Measurements from ENCODE around the gene CAVIN2.

The CAVIN2 gene

DNA sequence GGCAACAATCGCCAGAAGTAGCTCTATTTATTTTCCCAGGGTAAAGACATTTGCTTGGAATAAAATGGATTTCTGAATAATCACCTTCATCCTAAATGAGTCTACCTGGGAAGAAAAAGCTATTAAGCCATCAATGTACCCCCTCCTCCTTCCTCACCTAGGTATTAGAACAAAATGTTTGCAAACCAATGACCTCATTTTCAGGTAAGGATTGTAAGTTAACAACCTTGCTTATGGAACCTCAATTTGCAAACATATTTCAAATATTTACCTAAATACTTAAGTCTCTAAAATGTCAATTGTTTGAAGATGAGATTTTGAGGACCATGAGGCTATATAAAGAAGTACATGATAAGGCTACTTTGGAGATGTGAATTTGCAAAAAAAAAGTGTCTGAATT is 43.9 kb downstream of the CAVIN2 start:
- Histone ChIP-seq H3K4me1 (peaks cover 4% of the 10 kb centered on the region), H3K79me2 (no peaks in the 10 kb centered on the region), H3K36me3 (ENCODE audit: control insufficient read depth, insufficient read depth, low read length) (no peaks in the 10 kb centered on the region), H3K9ac (no peak overlapping the region), H2AFZ (no peak overlapping the region), H3K27me3 (ENCODE audit: control insufficient read depth, insufficient read depth, low read length) (no peaks in the 10 kb centered on the region), H3K27ac (no peak overlapping the region), H3K4me3 (ENCODE audit: low read depth, low read length) (no peak overlapping the region), H3K4me2 (ENCODE audit: low read length) (no peak overlapping the region), H3K9me3 (ENCODE audit: control insufficient read depth, low read length) (no peaks in the 10 kb centered on the region)
- TF ChIP-seq, protein P1, sequence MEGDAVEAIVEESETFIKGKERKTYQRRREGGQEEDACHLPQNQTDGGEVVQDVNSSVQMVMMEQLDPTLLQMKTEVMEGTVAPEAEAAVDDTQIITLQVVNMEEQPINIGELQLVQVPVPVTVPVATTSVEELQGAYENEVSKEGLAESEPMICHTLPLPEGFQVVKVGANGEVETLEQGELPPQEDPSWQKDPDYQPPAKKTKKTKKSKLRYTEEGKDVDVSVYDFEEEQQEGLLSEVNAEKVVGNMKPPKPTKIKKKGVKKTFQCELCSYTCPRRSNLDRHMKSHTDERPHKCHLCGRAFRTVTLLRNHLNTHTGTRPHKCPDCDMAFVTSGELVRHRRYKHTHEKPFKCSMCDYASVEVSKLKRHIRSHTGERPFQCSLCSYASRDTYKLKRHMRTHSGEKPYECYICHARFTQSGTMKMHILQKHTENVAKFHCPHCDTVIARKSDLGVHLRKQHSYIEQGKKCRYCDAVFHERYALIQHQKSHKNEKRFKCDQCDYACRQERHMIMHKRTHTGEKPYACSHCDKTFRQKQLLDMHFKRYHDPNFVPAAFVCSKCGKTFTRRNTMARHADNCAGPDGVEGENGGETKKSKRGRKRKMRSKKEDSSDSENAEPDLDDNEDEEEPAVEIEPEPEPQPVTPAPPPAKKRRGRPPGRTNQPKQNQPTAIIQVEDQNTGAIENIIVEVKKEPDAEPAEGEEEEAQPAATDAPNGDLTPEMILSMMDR (IDR thresholded peaks at IDR 0.05): no peak

DNA sequence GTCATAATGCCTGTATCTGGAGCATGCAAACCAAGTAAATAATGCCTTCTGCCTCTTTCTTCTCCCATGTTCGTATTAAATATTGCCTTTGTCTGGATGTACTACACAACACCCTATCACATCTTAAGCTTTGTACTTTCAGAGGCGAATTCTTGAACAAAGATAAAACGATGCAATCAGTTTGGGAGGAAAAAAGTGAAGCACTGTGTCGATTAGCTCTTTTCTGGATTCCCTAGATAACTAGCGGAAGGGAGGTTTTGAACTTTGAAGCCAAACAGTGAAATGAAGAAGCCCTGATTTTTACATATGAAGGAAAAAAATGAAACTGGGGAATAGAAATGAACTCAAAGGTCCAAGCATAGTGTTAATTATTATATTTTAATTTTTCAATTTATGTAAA is 44.7 kb downstream of the CAVIN2 start:
- H3K9me3 ChIP-seq (ENCODE audit: control insufficient read depth, low read length): no peaks in the 10 kb centered on the region
- H3K79me2 ChIP-seq: no peaks in the 10 kb centered on the region
- H2AFZ ChIP-seq: no peak overlapping the region
- TF ChIP-seq, protein P1 (IDR thresholded peaks at IDR 0.05): no peak
- H3K9ac ChIP-seq: no peak overlapping the region
- no peak overlapping the region for H3K27ac ChIP-seq
- no peak overlapping the region for H3K4me2 ChIP-seq (ENCODE audit: low read length)
- no peaks in the 10 kb centered on the region for H3K36me3 ChIP-seq (ENCODE audit: control insufficient read depth, insufficient read depth, low read length)
- H3K4me1 ChIP-seq: peaks cover 4% of the 10 kb centered on the region
- H3K27me3 ChIP-seq (ENCODE audit: control insufficient read depth, insufficient read depth, low read length): no peaks in the 10 kb centered on the region
- H3K4me3 ChIP-seq (ENCODE audit: low read depth, low read length): no peak overlapping the region

DNA sequence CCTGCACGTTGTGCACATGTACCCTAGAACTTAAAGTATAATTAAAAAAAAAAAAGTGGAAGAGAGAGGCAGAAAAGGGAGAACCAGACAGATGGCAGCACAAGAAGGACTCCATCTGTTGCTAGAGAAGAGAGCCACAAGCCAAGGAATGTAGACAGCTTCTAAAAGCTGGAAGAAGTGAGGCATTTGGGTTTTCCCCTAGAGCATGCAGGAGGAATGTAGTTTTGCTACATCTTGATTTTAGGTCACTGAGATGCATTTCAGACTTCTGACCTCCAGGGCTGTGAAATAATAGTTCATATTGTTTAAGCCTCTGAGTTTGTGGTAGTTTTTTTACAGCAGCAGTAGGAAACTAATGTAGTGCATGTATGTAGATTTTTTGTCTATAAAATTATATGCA is 46.0 kb downstream of the CAVIN2 start:
- TF ChIP-seq, protein P1 (IDR thresholded peaks at IDR 0.05): no peak
- H3K9me3 ChIP-seq (ENCODE audit: control insufficient read depth, low read length): no peaks in the 10 kb centered on the region
- no peaks in the 10 kb centered on the region for H3K27me3 ChIP-seq (ENCODE audit: control insufficient read depth, insufficient read depth, low read length)
- H3K4me2 ChIP-seq (ENCODE audit: low read length): no peak overlapping the region
- H3K4me1 ChIP-seq: peaks cover 4% of the 10 kb centered on the region
- no peak overlapping the region for H3K27ac ChIP-seq
- no peak overlapping the region for H3K9ac ChIP-seq
- no peak overlapping the region for H2AFZ ChIP-seq
- H3K79me2 ChIP-seq: no peaks in the 10 kb centered on the region
- no peak overlapping the region for H3K4me3 ChIP-seq (ENCODE audit: low read depth, low read length)
- no peaks in the 10 kb centered on the region for H3K36me3 ChIP-seq (ENCODE audit: control insufficient read depth, insufficient read depth, low read length)

DNA sequence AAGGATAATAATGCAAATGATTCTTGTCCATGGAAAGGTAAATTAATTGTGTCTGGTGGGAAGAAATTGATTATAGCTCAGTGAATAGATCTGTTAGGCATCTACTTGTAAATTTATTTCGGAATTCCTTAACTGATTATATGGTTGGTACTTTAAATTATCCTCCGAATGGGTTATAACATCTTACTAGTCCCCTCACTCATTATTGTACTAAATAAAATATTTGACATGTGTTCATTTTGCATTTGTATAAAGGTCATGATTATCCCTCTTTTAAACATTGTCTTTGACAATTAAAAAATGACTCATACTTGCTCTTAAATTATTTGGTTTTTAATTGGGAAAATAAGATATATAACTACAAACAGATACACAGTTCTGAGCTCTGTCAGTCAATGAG is 47.4 kb downstream of the CAVIN2 start:
- no peaks in the 10 kb centered on the region for H3K27me3 ChIP-seq (ENCODE audit: control insufficient read depth, insufficient read depth, low read length)
- no peaks in the 10 kb centered on the region for H3K4me1 ChIP-seq
- H3K4me3 ChIP-seq (ENCODE audit: low read depth, low read length): no peak overlapping the region
- no peak overlapping the region for H3K9ac ChIP-seq
- no peaks in the 10 kb centered on the region for H3K9me3 ChIP-seq (ENCODE audit: control insufficient read depth, low read length)
- no peak overlapping the region for H2AFZ ChIP-seq
- H3K27ac ChIP-seq: no peak overlapping the region
- no peaks in the 10 kb centered on the region for H3K79me2 ChIP-seq
- TF ChIP-seq, protein P1 (IDR thresholded peaks at IDR 0.05): no peak
- H3K4me2 ChIP-seq (ENCODE audit: low read length): no peak overlapping the region
- H3K36me3 ChIP-seq (ENCODE audit: control insufficient read depth, insufficient read depth, low read length): no peaks in the 10 kb centered on the region

DNA sequence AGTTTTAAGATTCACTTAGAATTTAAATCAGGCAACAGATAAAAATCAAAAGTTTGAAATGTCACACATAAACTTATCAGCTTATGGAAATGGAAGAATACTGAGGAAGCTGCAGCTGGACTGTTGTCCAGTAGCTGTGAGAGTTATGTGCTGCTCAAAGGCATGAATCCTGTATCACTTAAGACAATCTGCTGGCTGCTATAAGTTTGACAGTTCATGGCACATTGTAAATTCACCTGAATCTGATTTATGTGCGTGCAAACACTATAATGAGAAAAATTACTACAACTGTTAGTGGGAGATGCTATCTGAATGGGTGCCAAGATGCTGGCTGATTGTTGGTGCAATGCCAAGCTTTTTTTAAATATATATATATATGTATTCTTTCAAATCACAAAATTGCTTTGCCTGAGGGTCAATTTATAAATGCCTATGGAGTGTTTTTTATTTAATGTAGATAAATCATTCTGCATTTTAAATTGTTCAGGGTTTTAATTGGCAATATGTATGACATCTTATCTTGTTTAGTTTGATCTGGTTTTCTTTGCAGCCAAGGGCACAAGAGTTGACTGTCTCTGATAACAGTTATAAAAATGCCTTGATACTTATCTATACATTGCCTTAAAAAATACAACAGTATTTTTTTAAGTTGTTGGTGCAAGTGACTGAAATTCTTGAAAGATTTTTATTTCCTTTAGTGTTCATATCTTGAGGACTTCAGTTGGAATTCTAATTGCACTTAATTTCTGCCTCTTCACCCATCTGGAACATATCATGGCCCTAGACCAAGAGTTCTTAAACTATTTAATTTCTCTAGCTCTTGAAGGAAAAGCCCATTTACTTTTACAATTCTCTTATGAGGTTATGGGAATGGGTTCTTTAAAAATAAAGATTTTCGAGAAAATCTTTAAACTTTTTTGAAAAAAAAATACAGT is 48.7 kb downstream of the CAVIN2 start:
- TF ChIP-seq, protein P1 (IDR thresholded peaks at IDR 0.05): no peak
- H3K27ac ChIP-seq: no peak overlapping the region
- no peak overlapping the region for H3K4me3 ChIP-seq (ENCODE audit: low read depth, low read length)
- no peak overlapping the region for H3K4me2 ChIP-seq (ENCODE audit: low read length)
- H3K79me2 ChIP-seq: no peaks in the 10 kb centered on the region
- H3K9me3 ChIP-seq (ENCODE audit: control insufficient read depth, low read length): no peaks in the 10 kb centered on the region
- H3K9ac ChIP-seq: no peak overlapping the region
- H3K27me3 ChIP-seq (ENCODE audit: control insufficient read depth, insufficient read depth, low read length): no peaks in the 10 kb centered on the region
- no peaks in the 10 kb centered on the region for H3K36me3 ChIP-seq (ENCODE audit: control insufficient read depth, insufficient read depth, low read length)
- H2AFZ ChIP-seq: no peak overlapping the region
- H3K4me1 ChIP-seq: no peaks in the 10 kb centered on the region

Data from parathyroid adenoma (tissue), 2 donors.